ENCODE results near the gene AKAP13. TPM values are rescaled to one million over a fixed set of nuclear protein-coding genes. Genes with fewer than 3 reads are reported as not detected.

Gene AKAP13
- polyA plus RNA-seq, 1 of the 3 experiments (the other 2 are of a cell fraction): 8.4 TPM

- H3K4me3 ChIP-seq (ENCODE audit: low read depth in 2 of 2, low read length in 1 of 2): peak overlapping the region; percentile 21 to 38; a peak in 3 of 4 replicates
- peak overlapping the region; percentile 16; the same call in 1 of the 2 replicates for H3K9ac ChIP-seq
- no peaks in the 10 kb centered on the region for H4K20me1 ChIP-seq (ENCODE audit: insufficient read depth)
- peak overlapping the region; percentile 37 to 73; a peak in 3 of 4 replicates for H3K27ac ChIP-seq (ENCODE audit: low read depth in 2 of 2, low read length in 1 of 2)
- ChIA-PET POLR2A (no interaction called here), CTCF (no interaction called here)
- peaks cover 7 to 25% of the 10 kb centered on the region in 2 experiments for H3K36me3 ChIP-seq (replicated peaks in 1 of 2; ENCODE audit: control insufficient read depth in 1 of 2, insufficient read depth in 2 of 2, low read length in 1 of 2)
- peaks cover 8 to 19% of the 10 kb centered on the region in 2 experiments; a peak in 3 of 4 replicates for H3K4me1 ChIP-seq (ENCODE audit: control insufficient read depth in 1 of 2, insufficient read depth in 2 of 2, low read depth in 1 of 2, low read length in 1 of 2)
- H2AFZ ChIP-seq (ENCODE audit: low read depth): no peak overlapping the region
- H3K79me2 ChIP-seq (ENCODE audit: insufficient read depth): no peaks in the 10 kb centered on the region
- DNase-seq: no peak
- peak overlapping the region; percentile 65 for H3K4me2 ChIP-seq
- H3K9me3 ChIP-seq: no peaks in the 10 kb centered on the region
- no peaks in the 10 kb centered on the region for H3K27me3 ChIP-seq (ENCODE audit: insufficient read depth)
- no peak for TF ChIP-seq MEF2A (IDR thresholded peaks at IDR 0.05; ENCODE audit: borderline replicate concordance, low read depth)
- TF ChIP-seq FOSL2 (IDR thresholded peaks at IDR 0.05; ENCODE audit: borderline replicate concordance, low read depth): no peak
- no peak for TF ChIP-seq TCF12 (IDR thresholded peaks at IDR 0.05)
- TF ChIP-seq USF2 (IDR thresholded peaks at IDR 0.05; ENCODE audit: borderline replicate concordance, low read depth, low read length): no peak
- TF ChIP-seq RXRA (IDR thresholded peaks at IDR 0.05; ENCODE audit: borderline replicate concordance, low read depth): no peak
- TF ChIP-seq RAD21 (IDR thresholded peaks at IDR 0.05; ENCODE audit: low read length): no peak
- no peak for TF ChIP-seq RCOR1 (IDR thresholded peaks at IDR 0.05; ENCODE audit: low read length)
- no peak for TF ChIP-seq CTCF (IDR thresholded peaks at IDR 0.05)
- no peak for TF ChIP-seq JUND (IDR thresholded peaks at IDR 0.05)
- TF ChIP-seq RFX5 (IDR thresholded peaks at IDR 0.05; ENCODE audit: low read length): no peak
- TF ChIP-seq IRF3 (IDR thresholded peaks at IDR 0.05; ENCODE audit: low read depth, low read length): no peak
- TF ChIP-seq YY1 (IDR thresholded peaks at IDR 0.05; ENCODE audit: low read depth): no peak
- no peak for TF ChIP-seq POLR2AphosphoS5 (IDR thresholded peaks at IDR 0.05; ENCODE audit: low read depth, low read length)
- TF ChIP-seq REST (IDR thresholded peaks at IDR 0.05; ENCODE audit: low read depth, low read length): no peak
- TF ChIP-seq SMC3 (IDR thresholded peaks at IDR 0.05; ENCODE audit: low read depth, low read length): no peak
- TF ChIP-seq NFIC (IDR thresholded peaks at IDR 0.05; ENCODE audit: borderline replicate concordance): no peak
- TF ChIP-seq GABPA (IDR thresholded peaks at IDR 0.05; ENCODE audit: low read depth): no peak
- no peak for TF ChIP-seq ELF1 (IDR thresholded peaks at IDR 0.05)
- no peaks in the 10 kb centered on the region for H3K9me2 ChIP-seq
- WGBS (ENCODE audit: low lambda C conversion rate): 87% methylated on average over 5 of the region's 5 CpGs
- no peaks in the 10 kb centered on the region for H3F3A ChIP-seq (replicated peaks; ENCODE audit: insufficient read depth)
Measured at GRCh38 chr15:85706779-85707518, 326.5 kb downstream of the AKAP13 start.

Measured in SK-N-SH (cell line).